GM12892 (cell line): Measurements from ENCODE around the gene ACTR8.

Source experiments
- POLR2A ChIP-seq: IDR thresholded peaks from 2 replicates; pipeline ENCODE4 v1.6.1; 2011; ENCODE audit warnings: low read depth, low read length, control low read depth
- POLR2AphosphoS5 ChIP-seq: IDR thresholded peaks from 2 replicates; pipeline ENCODE4 v1.6.1; 2011; ENCODE audit warnings: low read depth, low read length, control low read depth
- TAF1 ChIP-seq: IDR thresholded peaks from 2 replicates; pipeline ENCODE4 v1.6.1; 2011; ENCODE audit warnings: low read depth, mild to moderate bottlenecking, control low read depth, low read length, borderline replicate concordance

DNA sequence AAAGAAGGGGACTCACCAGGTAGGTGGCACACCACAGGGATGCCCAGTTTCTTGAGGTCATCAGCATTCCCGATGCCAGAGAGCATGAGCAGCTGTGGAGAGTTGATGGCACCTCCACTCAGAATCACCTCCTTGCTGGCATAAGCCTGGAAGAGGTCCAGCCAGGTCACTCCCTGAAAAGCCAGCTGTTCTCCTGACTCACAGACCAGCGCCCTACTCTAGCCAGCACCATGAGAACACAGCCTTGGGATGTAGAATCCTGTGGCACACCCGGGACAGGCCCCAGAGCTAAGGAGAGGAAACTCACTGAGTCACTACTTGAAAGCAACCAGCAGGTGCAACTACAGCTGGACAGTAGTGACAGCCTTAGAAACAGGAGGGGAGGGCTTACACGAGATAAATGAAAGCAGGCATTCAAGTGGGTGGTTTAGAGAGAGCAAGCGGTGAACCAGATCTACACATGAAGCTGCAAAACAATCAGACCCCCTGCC, 60.3 kb downstream of the ACTR8 start:
- no peak for TF ChIP-seq POLR2A
- no peak for TF ChIP-seq POLR2AphosphoS5
- TF ChIP-seq TAF1, result no peak
